Measurements from ENCODE around the gene SLC24A4.
"Not testable (repeated sequence)": the region's sequence is repeated elsewhere in the genome, so short reads cannot be mapped to it uniquely, and the experiment has no call there.

SLC24A4 gene

DNA sequence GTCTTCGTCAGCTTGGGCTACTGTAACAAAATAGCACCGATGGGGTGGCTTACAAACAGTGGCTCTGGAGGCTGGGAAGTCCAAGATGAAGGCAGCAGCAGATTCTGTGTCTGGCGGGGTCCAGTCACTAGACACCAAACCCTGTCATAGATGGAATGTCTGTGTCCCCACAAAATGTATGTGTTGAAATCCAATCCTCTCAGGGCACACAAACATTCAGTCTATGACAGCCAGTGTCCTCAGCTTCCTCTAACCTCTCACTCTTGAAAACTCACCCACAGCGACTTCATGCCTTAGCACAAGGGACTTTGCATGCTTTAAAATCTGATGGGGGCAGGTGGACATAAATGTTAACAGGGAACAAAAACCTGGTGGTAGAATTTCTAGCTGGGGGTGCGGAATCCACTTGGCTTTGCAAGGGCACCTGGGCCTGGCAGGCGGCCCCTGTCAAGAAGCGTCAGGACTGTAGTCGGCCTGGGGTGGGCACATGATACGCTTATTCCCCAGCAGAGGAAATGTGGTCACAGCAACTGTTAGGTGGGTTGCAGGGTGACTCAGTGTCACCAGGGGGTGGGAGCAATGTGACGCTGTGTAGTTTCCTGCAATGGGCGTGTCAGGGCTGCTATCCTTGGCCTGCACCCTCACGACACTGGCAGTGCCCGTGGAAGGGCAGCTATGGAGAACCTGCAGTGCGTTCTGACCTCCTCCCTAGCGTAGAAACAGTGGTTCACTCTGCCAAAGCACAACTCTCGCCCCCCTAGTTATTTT is 208.3 kb downstream of the SLC24A4 start:
- Histone ChIP-seq H3K4me1 (ENCODE audit: insufficient read depth, low read length) (no peaks in the 10 kb centered on the region), H3K27ac (ENCODE audit: low read depth, low read length) (no peak overlapping the region), H3K9ac (ENCODE audit: low read depth, low read length) (no peak overlapping the region), H3K36me3 (ENCODE audit: insufficient read depth, low read length) (no peaks in the 10 kb centered on the region), H3K4me3 (ENCODE audit: low read length) (no peak overlapping the region), H3K9me3 (ENCODE audit: insufficient read depth, low read depth, low read length) (no peaks in the 10 kb centered on the region), H3K27me3 (ENCODE audit: insufficient read depth, low read length) (no peaks in the 10 kb centered on the region)
- 92% methylated on average over 16 of the region's 16 CpGs for WGBS

DNA sequence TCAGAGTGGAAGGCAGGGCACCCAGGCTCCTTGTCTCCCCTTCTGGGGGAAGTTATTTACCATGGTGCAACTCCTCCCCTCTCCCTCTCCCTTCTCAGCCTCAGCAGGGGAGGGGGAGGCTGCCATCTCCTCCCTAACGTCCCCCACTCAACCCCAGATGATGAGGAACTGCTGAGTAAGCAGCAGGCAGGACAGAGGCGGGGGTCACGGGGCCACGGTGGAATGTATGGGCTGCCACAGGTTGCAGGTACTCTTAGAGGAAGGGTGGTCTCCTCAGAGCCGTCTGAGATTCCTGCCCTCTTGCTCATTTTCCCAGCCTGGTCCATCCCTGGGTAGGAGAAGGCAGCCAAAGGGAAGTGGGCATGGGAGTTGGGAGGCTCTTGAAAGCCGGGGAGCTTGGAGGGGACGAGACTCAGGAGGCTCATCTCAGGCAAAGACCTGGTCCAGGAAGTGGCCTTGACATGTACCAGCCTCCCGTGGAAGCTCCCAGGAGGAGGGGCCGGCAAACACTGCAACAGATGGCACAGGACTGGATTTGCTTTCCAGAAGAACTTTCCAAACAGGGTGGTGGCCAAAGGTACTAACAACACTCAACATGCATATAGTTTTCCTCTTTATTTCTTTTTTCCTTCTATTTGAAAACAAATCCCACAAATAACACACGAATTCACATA is 209.7 kb downstream of the SLC24A4 start:
- no peaks in the 10 kb centered on the region for H3K36me3 ChIP-seq (ENCODE audit: insufficient read depth, low read length)
- H3K9ac ChIP-seq (ENCODE audit: low read depth, low read length) = no peak overlapping the region
- no peaks in the 10 kb centered on the region for H3K9me3 ChIP-seq (ENCODE audit: insufficient read depth, low read depth, low read length)
- H3K4me1 ChIP-seq (ENCODE audit: insufficient read depth, low read length) = no peaks in the 10 kb centered on the region
- H3K27me3 ChIP-seq (ENCODE audit: insufficient read depth, low read length) = no peaks in the 10 kb centered on the region
- H3K27ac ChIP-seq (ENCODE audit: low read depth, low read length) = no peak overlapping the region
- WGBS = 85% methylated on average over 9 of the region's 10 CpGs
- H3K4me3 ChIP-seq (ENCODE audit: low read length) = no peak overlapping the region

DNA sequence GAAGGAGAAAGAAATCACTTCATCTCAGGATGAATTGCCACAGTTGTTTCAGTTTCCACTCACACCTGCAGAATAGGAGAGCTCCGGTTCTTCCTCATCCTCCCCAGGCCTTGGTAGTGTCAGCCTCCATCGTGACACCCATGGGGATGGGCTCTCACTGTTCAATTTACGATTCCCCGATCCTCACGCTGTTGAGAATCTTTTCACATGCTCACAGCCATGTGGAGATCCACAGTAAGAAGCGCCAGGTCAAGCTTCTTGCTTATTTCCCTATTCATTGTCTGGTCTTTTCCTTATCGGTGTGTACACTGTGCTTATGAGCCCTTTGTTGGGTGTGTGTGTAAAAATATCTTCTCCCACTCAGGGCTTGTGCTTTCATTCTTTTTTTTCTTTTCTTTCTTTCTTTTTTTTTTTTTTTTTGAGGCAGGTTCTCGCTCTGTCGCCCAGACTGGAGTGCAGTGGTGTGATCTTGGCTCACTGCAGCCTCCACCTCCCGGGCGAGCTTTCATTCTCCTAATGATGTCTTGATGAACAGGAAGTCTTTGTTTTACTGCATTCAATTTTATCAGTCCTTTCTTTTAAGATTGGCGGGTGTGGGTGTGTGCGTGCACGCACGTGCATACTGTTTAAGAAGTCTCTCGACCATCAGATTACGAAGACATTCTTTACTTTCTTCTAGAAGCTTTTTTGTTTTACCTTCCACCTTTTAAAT is 212.1 kb downstream of the SLC24A4 start:
- Histone ChIP-seq H3K27ac (ENCODE audit: low read depth, low read length) (no peak overlapping the region), H3K9me3 (ENCODE audit: insufficient read depth, low read depth, low read length) (no peaks in the 10 kb centered on the region), H3K4me1 (ENCODE audit: insufficient read depth, low read length) (0 out of 2 replicates have a peak, but pooled peaks cover 3% of the 10 kb centered on the region), H3K9ac (ENCODE audit: low read depth, low read length) (no peak overlapping the region), H3K4me3 (ENCODE audit: low read length) (no peak overlapping the region), H3K36me3 (ENCODE audit: insufficient read depth, low read length) (no peaks in the 10 kb centered on the region), H3K27me3 (ENCODE audit: insufficient read depth, low read length) (no peaks in the 10 kb centered on the region)
- WGBS = 91% methylated on average over 13 of the region's 17 CpGs

- not testable (repeated sequence) for H3K27me3 ChIP-seq (ENCODE audit: insufficient read depth, low read length); H3K27ac ChIP-seq (ENCODE audit: low read depth, low read length); H3K9ac ChIP-seq (ENCODE audit: low read depth, low read length); H3K4me1 ChIP-seq (ENCODE audit: insufficient read depth, low read length); H3K4me3 ChIP-seq (ENCODE audit: low read length); H3K9me3 ChIP-seq (ENCODE audit: insufficient read depth, low read depth, low read length); H3K36me3 ChIP-seq (ENCODE audit: insufficient read depth, low read length)
- WGBS = 93% methylated on average over 8 of the region's 8 CpGs
These were observed 213.3 kb downstream of the SLC24A4 start for GRCh38 chr14:92536231-92536630.

DNA sequence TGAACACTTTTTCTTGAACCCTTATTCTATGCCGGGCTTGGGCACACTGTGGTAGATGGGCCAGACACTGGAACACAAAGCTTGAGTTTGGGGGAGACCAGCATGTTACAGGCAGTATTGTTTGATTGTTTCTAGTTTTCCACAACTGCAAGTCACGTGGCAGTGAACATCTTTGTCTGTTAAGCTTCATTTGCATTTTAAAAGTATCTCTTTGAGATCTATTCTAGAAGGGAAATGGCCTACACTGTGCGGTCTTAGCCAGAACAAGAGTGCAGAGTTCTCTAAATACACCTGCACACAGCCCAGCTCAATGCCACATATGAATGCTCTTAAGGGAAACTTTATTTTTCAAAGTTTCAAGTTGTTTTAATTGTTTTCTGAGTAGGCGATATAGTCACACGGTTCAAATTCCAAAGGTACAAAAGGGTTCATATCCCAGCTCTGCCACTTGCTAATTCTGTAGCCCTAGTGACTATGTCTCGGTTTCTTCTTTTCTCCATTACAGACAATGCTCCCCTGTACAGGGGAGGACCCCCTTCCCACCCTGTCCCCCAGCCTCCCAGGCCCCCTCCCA is 215.5 kb downstream of the SLC24A4 start:
- Histone ChIP-seq H3K4me1 (ENCODE audit: insufficient read depth, low read length) (0 out of 2 replicates have a peak, but pooled peaks cover 3% of the 10 kb centered on the region), H3K27ac (ENCODE audit: low read depth, low read length) (no peak overlapping the region), H3K9me3 (ENCODE audit: insufficient read depth, low read depth, low read length) (no peaks in the 10 kb centered on the region), H3K27me3 (ENCODE audit: insufficient read depth, low read length) (no peaks in the 10 kb centered on the region), H3K9ac (ENCODE audit: low read depth, low read length) (no peak overlapping the region), H3K4me3 (ENCODE audit: low read length) (no peak overlapping the region), H3K36me3 (ENCODE audit: insufficient read depth, low read length) (no peaks in the 10 kb centered on the region)
- 81% methylated on average over 6 of the region's 6 CpGs for WGBS

GRCh38 chr14:92539419-92539818 is 216.5 kb downstream of the SLC24A4 start:
- 92% methylated on average over 3 of the region's 3 CpGs for WGBS
- H3K9ac ChIP-seq (ENCODE audit: low read depth, low read length) = no peak overlapping the region
- no peaks in the 10 kb centered on the region for H3K27me3 ChIP-seq (ENCODE audit: insufficient read depth, low read length)
- H3K4me1 ChIP-seq (ENCODE audit: insufficient read depth, low read length) = 0 out of 2 replicates have a peak, but pooled peaks cover 3% of the 10 kb centered on the region
- no peak overlapping the region for H3K4me3 ChIP-seq (ENCODE audit: low read length)
- H3K9me3 ChIP-seq (ENCODE audit: insufficient read depth, low read depth, low read length) = no peaks in the 10 kb centered on the region
- no peaks in the 10 kb centered on the region for H3K36me3 ChIP-seq (ENCODE audit: insufficient read depth, low read length)
- H3K27ac ChIP-seq (ENCODE audit: low read depth, low read length) = no peak overlapping the region

GRCh38 chr14:92539875-92540274 is 216.9 kb downstream of the SLC24A4 start:
- Histone ChIP-seq H3K27ac (ENCODE audit: low read depth, low read length) (no peak overlapping the region), H3K4me3 (ENCODE audit: low read length) (no peak overlapping the region), H3K4me1 (ENCODE audit: insufficient read depth, low read length) (0 out of 2 replicates have a peak, but pooled peaks cover 3% of the 10 kb centered on the region), H3K9me3 (ENCODE audit: insufficient read depth, low read depth, low read length) (no peaks in the 10 kb centered on the region), H3K36me3 (ENCODE audit: insufficient read depth, low read length) (no peaks in the 10 kb centered on the region), H3K9ac (ENCODE audit: low read depth, low read length) (no peak overlapping the region), H3K27me3 (ENCODE audit: insufficient read depth, low read length) (no peaks in the 10 kb centered on the region)
- WGBS = 94% methylated on average over 12 of the region's 12 CpGs

DNA sequence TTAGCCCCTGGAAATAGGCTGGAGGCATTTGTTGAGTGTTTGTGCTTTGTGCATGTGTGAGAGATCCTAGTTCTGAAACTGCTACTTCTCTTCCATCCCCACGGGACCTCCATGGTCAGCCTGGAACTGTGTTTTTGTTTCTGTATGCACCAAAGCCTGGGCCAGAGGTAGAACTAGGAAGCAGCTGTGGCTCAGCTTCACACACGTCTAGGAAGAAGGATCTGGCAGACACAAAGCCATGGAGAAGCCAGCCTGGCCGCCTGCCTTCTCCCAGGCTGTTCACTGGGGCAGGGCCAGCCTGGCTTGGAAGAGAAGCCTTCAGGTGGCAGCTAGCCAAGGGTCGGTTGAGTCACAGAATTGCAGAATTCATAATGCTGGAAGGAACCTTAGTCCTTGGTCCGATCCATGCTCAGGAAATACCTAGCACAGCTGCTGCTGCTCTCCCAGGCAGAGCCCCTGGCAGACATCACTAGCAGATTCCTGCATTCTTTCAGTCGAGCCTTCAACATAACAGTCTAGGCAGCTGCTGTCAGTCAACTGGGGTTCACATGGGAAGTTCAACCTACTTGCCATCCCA is 217.6 kb downstream of the SLC24A4 start:
- Histone ChIP-seq H3K36me3 (ENCODE audit: insufficient read depth, low read length) (no peaks in the 10 kb centered on the region), H3K9me3 (ENCODE audit: insufficient read depth, low read depth, low read length) (no peaks in the 10 kb centered on the region), H3K9ac (ENCODE audit: low read depth, low read length) (no peak overlapping the region), H3K4me3 (ENCODE audit: low read length) (no peak overlapping the region), H3K27me3 (ENCODE audit: insufficient read depth, low read length) (no peaks in the 10 kb centered on the region), H3K27ac (ENCODE audit: low read depth, low read length) (no peak overlapping the region), H3K4me1 (ENCODE audit: insufficient read depth, low read length) (0 out of 2 replicates have a peak, but pooled peaks cover 3% of the 10 kb centered on the region)
- 72% methylated on average over 6 of the region's 6 CpGs for WGBS

GRCh38 chr14:92542766-92543554 is 220.0 kb downstream of the SLC24A4 start:
- WGBS = 88% methylated on average over 8 of the region's 8 CpGs
- no peak overlapping the region for H3K9ac ChIP-seq (ENCODE audit: low read depth, low read length)
- 0 out of 2 replicates have a peak, but pooled peaks cover 3% of the 10 kb centered on the region for H3K4me1 ChIP-seq (ENCODE audit: insufficient read depth, low read length)
- no peaks in the 10 kb centered on the region for H3K27me3 ChIP-seq (ENCODE audit: insufficient read depth, low read length)
- H3K36me3 ChIP-seq (ENCODE audit: insufficient read depth, low read length) = no peaks in the 10 kb centered on the region
- H3K4me3 ChIP-seq (ENCODE audit: low read length) = no peak overlapping the region
- H3K27ac ChIP-seq (ENCODE audit: low read depth, low read length) = no peak overlapping the region
- no peaks in the 10 kb centered on the region for H3K9me3 ChIP-seq (ENCODE audit: insufficient read depth, low read depth, low read length)

DNA sequence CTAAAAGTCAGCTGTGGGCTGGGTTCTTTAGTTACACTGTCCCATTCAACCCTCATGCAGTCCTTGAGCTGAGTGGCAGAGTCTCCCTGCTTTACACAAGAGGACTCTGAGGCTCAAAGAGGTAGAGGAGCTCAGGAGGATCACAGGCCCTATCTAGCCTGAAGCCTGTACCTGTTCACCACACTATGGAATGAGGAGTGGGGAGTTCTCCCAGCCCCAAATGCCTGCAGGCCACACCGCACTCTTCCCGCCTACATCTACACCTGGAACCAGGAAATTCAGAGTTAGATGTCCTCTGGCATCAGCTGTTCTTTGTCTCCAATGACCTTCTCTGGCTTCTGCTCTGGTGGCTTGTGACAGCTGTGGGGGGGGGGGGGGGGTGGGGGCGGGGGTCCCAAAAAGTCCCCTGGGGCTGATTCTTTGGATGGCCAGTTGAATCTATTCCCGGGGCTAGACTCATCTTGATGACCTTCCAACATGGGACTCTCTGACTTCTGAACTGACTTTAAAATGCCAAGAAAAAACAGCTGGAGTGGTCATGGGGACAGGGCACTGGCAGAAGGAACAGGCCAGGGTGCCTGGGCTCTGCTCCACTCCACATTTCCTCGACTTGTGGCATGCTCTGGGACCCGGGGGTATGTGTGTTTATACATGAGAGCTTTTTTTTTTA is 221.2 kb downstream of the SLC24A4 start:
- H3K4me1 ChIP-seq (ENCODE audit: insufficient read depth, low read length) = no peaks in the 10 kb centered on the region
- no peaks in the 10 kb centered on the region for H3K9me3 ChIP-seq (ENCODE audit: insufficient read depth, low read depth, low read length)
- no peak overlapping the region for H3K4me3 ChIP-seq (ENCODE audit: low read length)
- no peak overlapping the region for H3K9ac ChIP-seq (ENCODE audit: low read depth, low read length)
- H3K27me3 ChIP-seq (ENCODE audit: insufficient read depth, low read length) = no peaks in the 10 kb centered on the region
- 94% methylated on average over 4 of the region's 6 CpGs for WGBS
- H3K27ac ChIP-seq (ENCODE audit: low read depth, low read length) = no peak overlapping the region
- no peaks in the 10 kb centered on the region for H3K36me3 ChIP-seq (ENCODE audit: insufficient read depth, low read length)
